NCI-H146 (cell line): ENCODE results near the gene TBC1D22A.

Experiments used
- DNase-seq: peaks from one replicate; lab custom pipeline; 2025; lab: John Stamatoyannopoulos, UW

Gene TBC1D22A

DNA sequence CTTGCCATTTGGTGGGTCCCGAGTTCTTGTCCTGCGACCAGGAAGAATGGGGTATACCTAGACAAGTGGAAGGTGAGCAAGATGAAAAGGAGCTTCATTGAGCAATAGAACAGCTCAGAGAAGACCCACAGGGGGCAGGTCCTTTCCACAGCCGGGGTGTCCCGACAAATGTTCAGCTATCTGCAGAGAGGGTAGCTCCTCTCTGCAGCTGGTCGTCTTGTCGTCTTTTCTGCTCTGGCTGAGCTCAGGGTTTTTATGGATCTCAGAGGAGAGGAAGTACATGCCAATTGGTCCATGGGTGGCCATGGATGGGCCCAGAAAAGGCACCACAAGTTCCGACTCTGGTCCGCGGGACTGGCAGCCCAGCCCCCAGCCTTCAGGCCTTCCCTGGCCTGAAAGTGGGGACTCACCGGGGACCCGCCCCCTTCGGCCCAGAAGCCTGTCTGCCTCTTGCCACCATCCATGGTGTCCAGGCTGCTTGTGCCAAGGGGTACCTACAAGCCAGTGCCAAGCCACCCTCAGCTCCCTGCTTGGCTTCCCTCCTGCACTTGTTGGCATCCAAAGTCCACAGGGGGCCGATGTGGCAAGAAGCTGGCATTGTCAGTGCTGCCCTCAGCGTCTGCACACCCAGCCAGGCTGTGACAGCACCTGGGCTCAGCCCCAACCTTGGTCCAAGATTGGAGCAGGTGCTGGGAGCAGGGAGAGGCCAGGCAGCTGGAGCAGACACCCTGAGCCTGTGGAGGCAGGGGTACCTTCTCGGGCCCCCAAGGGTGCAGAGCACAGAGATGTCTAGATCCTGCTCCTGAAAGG lies 438.9 kb downstream of the TBC1D22A start:
- DNase-seq = no peak

DNA sequence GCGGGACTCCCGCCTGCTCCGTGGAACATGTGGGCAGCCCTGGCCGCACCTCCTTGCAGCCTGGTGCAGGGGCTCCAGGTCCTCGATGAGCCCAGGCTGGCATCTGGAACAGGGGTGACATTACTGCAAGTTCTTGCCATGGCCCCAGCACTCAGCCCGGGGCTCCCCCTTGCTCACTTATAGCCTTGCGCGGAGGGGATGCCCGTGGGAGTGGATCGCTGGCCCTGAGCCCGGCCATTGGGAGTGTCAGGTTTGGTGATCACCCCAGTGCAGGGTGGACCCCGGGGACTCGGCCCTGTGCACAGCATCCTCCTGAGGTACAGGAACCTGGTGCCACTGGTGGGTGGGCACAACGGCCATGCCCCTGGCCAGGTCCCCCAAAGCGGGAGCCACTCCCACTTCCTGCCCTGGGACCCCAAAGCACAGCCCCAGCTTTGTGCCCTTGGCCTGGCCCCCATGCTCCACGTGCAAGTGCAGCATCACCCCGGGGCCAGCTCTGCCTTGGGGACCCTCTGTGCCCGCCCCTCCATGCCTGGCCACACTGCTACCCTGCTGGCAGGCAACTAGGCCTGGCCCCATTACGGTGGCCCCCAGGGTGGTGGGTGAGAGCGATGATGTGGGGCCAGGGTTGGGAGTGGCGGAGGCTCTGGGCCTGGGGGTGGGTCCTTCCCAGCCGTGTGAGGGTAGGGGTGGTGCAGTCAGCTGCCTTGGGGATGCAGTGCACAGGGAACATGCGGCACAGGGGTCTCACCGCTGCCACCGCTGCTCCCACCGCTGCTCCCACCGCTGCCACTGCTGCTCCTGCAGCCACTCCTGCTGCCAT lies 439.8 kb downstream of the TBC1D22A start:
- DNase-seq = no peak

DNA sequence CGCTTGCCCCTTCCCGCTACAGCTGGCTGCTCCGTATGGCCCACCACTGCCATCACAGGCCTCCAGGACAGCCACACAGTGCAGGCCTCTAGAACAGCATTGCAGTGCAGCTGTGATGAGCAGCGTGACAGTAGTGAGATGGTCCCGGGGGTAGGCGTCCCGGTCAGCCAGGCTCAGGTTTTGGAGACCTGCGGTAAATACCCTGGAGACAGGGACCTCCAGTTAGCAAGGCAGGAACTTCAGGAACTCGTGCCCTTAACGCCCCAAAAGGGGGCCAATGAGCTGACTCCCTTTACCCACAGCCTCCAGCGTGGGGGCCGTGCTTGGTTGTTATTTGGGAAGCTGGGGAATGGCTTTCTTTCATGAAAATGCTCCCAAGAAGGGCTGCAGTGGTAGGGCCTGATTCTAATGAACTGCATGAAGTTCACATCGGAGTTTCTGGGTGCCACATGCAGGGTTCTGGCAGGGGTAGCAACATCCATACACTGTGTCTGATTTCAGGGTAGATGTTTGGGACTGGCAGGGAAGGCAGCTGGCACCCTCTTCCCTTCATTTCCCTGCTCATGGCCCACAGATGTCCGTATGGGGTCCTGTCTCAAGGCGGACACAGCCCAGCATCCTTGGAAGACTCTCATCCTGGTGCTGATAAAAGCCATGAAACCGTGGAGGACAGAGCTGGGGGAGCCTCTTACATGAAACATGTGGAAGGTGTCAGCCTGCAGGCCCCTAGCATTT lies 440.5 kb downstream of the TBC1D22A start:
- DNase-seq = no peak

DNA sequence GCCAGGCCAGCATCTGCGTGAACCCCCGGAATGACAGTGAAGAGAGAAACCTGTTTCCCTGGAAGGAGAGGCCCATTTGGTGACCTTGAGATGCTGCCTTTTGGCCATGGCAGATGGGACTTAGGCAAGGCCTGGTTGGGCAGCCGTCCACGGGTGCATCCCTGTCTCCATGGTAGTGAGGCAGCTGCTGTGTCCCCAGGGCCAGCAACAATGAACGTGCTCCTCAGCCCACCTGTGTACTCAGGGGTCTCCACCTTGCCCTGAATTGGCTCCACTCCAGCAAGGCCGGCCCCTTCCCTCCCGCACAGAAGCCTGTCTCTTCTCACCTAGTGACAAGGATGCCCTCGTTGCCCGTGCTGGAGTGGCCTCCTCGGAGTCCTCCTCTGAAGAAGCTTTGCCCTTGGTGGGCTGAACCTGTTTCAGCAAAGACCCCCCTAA lies 441.1 kb downstream of the TBC1D22A start:
- DNase-seq = no peak

- no peak for DNase-seq
Observed at GRCh38 chr22:47204002-47204979, 441.8 kb downstream of the TBC1D22A start.

- no peak for DNase-seq
Observed at GRCh38 chr22:47205081-47205491, 442.6 kb downstream of the TBC1D22A start.

- no peak for DNase-seq
Observed at GRCh38 chr22:47205554-47205953, 443.1 kb downstream of the TBC1D22A start.

GRCh38 chr22:47206164-47206563 lies 443.7 kb downstream of the TBC1D22A start:
- no peak for DNase-seq

GRCh38 chr22:47206666-47207218 lies 444.3 kb downstream of the TBC1D22A start:
- no peak for DNase-seq

GRCh38 chr22:47207387-47207786 lies 444.9 kb downstream of the TBC1D22A start:
- DNase-seq = no peak

GRCh38 chr22:47207846-47208554 lies 445.6 kb downstream of the TBC1D22A start:
- DNase-seq = no peak

GRCh38 chr22:47208630-47209029 lies 446.2 kb downstream of the TBC1D22A start:
- DNase-seq = no peak

DNA sequence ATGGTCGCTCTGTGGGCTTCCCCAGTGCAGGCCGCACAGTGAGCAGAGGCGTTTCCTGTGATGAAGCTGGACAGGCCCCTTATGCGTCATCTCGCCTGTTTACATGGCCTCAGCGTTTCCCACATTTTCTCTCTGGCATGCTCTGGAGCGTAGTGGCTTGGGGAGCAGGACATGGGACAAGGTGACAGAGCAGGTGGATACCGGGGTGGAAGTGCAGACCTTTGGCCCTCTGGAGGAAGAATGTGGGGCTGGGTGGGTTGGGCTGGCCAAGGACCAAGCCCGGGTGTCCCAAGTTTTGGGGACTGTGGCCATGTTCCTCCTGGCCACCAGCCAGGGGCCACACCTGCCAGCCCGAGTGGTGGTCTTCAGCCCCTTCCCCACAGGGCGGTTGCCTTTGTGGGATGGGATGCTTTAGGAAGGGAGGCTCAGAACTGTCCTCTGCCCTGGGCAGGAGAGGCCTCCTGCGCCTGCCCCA lies 446.6 kb downstream of the TBC1D22A start:
- DNase-seq = no peak

- no peak for DNase-seq
Observed at GRCh38 chr22:47209547-47210023, 447.1 kb downstream of the TBC1D22A start.

DNA sequence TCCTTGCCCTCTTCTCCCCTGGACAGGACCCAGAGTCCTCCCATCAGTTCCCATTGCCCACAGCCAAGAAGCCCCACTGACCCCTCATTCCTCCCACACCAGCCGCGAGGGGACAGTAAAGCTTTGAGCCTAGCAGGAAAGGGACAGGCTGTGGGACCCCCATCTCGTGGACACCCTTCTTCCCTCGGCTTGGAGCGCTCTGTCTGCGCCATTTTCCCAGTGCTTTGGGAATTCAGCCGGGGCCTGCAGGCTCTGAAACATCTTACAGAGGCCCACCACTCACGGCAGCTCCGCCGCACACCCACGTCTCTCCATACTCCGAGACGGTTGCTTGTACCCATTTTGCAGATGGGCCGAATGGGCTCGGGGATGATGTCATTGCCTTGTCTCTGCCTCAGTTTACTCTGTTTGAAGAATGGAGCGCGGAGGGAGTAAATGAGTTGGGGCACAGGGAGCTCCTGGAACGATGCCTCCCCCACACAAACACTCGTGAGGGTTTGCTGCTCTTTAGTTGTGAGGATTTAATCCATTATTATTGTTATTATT lies 447.7 kb downstream of the TBC1D22A start:
- no peak for DNase-seq

- no peak for DNase-seq
Observed at GRCh38 chr22:47210686-47211085, 448.2 kb downstream of the TBC1D22A start.

- DNase-seq = peak; percentile 19
Observed at GRCh38 chr22:47213571-47214230, 451.3 kb downstream of the TBC1D22A start.

- DNase-seq = no peak
Observed at GRCh38 chr22:47215851-47216250, 453.4 kb downstream of the TBC1D22A start.

DNA sequence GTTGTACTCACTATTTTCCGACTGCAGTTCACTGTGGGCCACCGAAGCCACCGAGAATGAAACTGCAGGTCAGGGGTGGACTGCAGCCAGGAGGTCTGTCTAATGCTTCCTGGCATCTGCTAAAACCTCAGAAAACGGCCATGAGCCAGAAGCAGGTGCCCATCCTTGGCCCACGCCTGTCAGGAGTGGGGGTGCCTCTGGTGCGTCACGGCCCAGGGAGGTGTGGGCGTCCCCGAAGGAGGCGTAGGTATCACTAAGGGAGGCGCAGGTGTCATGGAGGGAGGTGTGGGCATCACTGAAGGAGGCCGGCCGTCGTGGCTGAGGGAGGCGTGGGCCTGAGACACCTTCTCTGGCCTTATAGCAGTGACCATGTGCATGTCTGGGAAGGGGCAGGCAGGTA lies 456.2 kb downstream of the TBC1D22A start:
- DNase-seq = no peak
